ENCODE measurements around the gene ANKRD39.

DNA sequence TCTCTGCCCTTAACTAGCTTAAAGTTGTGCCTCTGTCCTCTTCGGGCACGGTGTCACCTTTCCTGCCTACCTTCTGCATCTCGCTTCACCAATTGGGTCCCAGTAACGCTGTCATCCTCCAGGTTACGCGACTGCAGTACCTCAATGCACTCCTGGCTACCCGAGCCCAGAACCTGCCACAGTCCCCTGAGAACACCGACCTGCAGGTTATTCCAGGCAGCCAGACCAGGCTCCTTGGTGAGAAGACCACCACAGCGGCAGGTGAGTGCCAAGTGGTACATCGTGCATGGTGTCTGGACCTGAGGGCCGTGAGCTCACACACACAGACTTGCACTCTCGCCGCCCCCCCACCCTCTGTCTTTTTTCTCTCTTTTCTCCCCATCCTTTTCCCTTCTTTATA lies 28.9 kb downstream of the ANKRD39 start:
- no peak for TF ChIP-seq CTCF (IDR thresholded peaks at IDR 0.05)
- no peak for TF ChIP-seq POLR2A (IDR thresholded peaks at IDR 0.05)
